ENCODE measurements around the gene KCNH2. TPM values are rescaled to one million over a fixed set of nuclear protein-coding genes. Genes with fewer than 3 reads are reported as not detected.

The KCNH2 gene
- total and polyA plus RNA-seq, 12 donors: 1.1 to 18.7 (median 5.0) TPM

DNA sequence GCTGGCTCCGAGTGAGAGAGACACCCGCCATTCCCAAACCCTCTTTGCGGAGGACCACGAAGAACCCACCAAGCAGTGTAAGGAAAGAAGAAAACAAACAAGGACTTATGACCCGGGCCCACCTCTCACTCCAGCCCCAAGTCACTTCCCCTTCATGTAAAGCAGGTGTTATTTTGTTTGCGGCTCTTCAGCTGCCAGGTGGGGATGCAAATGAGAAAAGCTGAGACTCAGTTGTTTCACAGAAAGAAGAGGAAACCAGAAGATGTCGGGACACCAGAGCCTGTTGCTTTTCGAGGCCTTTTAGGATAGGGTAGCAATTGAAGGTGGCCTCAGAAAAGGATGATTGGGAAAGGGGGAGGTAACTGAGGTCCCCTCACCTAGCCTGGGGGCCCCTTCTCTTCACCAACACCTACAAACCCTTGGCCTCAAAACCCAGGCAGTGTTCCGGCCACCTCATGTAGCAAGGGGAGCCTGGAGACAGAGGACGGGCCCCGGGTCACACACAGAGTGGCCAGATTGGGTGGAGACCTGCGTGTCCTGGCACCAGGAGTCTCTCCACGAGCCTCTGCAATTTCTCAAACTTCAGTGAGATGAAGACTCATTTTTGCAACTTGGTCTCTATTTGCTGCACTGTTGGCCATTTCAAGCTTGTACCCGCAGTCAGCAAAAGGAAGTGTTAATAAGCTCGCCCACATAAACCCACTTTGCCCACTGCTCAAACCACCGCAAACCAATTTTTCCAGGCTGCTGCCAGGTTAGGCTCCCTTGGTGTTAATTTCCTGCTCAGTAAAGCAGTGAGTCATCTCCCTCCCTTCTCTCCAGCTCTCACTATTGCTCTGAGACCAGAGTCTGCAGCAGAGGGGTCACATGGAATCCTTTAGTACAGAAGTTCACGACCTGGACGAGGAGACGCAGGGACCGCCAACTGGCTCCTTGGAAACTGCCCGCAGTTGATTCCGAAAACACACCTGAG is 80.3 kb downstream of the KCNH2 start:
- no peak overlapping the region for H3K4me3 ChIP-seq
- H3K36me3 ChIP-seq (replicated peaks in 1 of 2): no peaks in the 10 kb centered on the region
- H3K27me3 ChIP-seq: no peaks in the 10 kb centered on the region
- DNase-seq: no peak
- WGBS, 4 donors: 54 to 65% (median 58%) methylated on average over 21 to 22 of the region's 22 CpGs
- intact Hi-C loops (cut with DNase I): loop anchor here (2.0 to 5.0 kb wide), 2 partner anchors 89 to 215 kb away; no protein-coding TSS in a partner anchor
- H3K4me1 ChIP-seq (replicated peaks in 1 of 2): peaks cover 12 to 16% of the 10 kb centered on the region in 2 donors
- H3K9me3 ChIP-seq (replicated peaks in 1 of 3): no peaks in the 10 kb centered on the region
- no peak overlapping the region for H3K27ac ChIP-seq
- TF ChIP-seq, protein P1, sequence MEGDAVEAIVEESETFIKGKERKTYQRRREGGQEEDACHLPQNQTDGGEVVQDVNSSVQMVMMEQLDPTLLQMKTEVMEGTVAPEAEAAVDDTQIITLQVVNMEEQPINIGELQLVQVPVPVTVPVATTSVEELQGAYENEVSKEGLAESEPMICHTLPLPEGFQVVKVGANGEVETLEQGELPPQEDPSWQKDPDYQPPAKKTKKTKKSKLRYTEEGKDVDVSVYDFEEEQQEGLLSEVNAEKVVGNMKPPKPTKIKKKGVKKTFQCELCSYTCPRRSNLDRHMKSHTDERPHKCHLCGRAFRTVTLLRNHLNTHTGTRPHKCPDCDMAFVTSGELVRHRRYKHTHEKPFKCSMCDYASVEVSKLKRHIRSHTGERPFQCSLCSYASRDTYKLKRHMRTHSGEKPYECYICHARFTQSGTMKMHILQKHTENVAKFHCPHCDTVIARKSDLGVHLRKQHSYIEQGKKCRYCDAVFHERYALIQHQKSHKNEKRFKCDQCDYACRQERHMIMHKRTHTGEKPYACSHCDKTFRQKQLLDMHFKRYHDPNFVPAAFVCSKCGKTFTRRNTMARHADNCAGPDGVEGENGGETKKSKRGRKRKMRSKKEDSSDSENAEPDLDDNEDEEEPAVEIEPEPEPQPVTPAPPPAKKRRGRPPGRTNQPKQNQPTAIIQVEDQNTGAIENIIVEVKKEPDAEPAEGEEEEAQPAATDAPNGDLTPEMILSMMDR (IDR thresholded peaks at IDR 0.05): no peak
- TF ChIP-seq POLR2A (IDR thresholded peaks at IDR 0.05): no peak

DNA sequence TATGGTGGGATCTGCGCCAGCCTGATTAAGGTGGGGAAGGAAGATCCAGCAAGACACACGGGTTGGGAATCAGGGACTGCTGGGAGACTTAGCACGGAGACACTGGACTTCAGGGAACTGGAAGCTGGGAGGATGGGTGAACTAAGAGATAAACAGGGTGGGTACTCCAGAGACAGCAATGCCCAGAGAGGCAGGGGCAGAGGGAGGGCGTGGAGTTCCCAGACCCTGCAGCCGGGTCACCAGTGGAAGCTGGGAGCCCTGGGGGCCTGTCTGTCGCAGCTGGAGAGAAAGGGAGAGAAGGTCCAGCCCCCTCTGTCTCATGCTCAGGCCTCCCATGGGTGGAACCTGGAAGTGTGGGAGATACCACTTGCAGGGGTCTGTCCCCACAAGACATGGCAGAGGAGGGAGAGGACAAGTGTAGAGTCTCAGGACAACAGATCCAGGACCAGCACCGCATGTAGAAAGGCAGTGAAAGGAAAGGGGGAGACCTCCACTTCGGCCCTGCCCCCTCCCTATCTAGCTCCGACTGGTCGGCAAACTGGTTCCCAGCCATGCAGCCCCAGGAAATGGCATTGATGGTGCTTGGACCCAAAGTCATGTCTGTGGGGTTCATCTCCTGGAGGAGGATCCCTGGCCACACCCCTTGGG is 81.4 kb downstream of the KCNH2 start:
- intact Hi-C loops (cut with DNase I): loop anchor here in 1 of 2 donors (5.0 kb wide), 1 partner anchor 216 kb away; no protein-coding TSS in a partner anchor
- no peak overlapping the region for H3K4me3 ChIP-seq
- peaks cover 8 to 16% of the 10 kb centered on the region in 2 donors for H3K4me1 ChIP-seq (replicated peaks in 1 of 2)
- TF ChIP-seq, protein P1 (IDR thresholded peaks at IDR 0.05): no peak
- no peak for TF ChIP-seq POLR2A (IDR thresholded peaks at IDR 0.05)
- no peaks in the 10 kb centered on the region for H3K27me3 ChIP-seq
- no peaks in the 10 kb centered on the region for H3K36me3 ChIP-seq (replicated peaks in 1 of 2)
- H3K9me3 ChIP-seq (replicated peaks in 1 of 3): no peaks in the 10 kb centered on the region
- H3K27ac ChIP-seq: no peak overlapping the region
- WGBS, 4 donors: 58 to 74% (median 66%) methylated on average over 6 to 10 of the region's 10 CpGs
- DNase-seq: no peak

DNA sequence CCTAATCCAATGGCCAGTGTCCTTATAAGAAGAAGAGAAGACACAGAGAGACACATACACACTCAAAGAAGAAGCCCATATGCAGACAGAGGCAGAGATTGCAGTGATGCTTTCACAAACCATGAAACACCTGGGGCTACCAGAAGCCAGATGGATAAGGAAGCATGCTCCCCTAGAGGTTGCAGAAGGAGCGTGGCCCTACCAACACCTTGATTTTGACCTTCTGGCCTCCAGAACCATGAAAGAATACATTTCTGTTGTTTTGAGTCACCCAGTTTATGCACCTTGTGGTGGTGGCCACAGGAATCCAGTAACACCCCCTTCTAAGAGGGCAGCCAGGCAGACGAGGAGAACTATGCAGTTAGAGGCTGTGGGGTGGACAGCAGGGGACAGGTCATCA is 82.3 kb downstream of the KCNH2 start:
- H3K27ac ChIP-seq: no peak overlapping the region
- no peaks in the 10 kb centered on the region for H3K27me3 ChIP-seq
- WGBS, 4 donors: 63 to 82% (median 73%) methylated on average over 1 to 2 of the region's 2 CpGs
- H3K4me1 ChIP-seq (replicated peaks in 1 of 2): peaks cover 0 to 8% of the 10 kb centered on the region in 2 donors
- H3K9me3 ChIP-seq (replicated peaks in 1 of 3): no peaks in the 10 kb centered on the region
- H3K4me3 ChIP-seq: no peak overlapping the region
- no peak for DNase-seq
- TF ChIP-seq, protein P1 (IDR thresholded peaks at IDR 0.05): no peak
- TF ChIP-seq POLR2A (IDR thresholded peaks at IDR 0.05): no peak
- intact Hi-C loops (cut with DNase I): loop anchor here in 1 of 2 donors (5.0 kb wide), 1 partner anchor 216 kb away; no protein-coding TSS in a partner anchor
- no peaks in the 10 kb centered on the region for H3K36me3 ChIP-seq (replicated peaks in 1 of 2)

Other genes starting within 250 kb of the KCNH2 start
- 10 to 100 TPM in 8 of 9 donors, 1 to 10 TPM in 1; 7.9 to 65.0 (median 18.9) TPM for gene GIMAP5, start 240.9 kb downstream of the KCNH2 start, total RNA-seq
- gene GIMAP5, start 240.9 kb downstream of the KCNH2 start, polyA plus RNA-seq: 10 to 100 TPM; 13.2 to 32.9 (median 29.7) TPM
- gene TMEM176B, start 178.0 kb downstream of the KCNH2 start, total RNA-seq: 10 to 100 TPM in 8 of 9 donors, 1 to 10 TPM in 1; 1.8 to 99.1 (median 39.7) TPM
- 10 to 100 TPM; 12.0 to 33.6 (median 12.6) TPM for gene TMEM176B, start 178.0 kb downstream of the KCNH2 start, polyA plus RNA-seq
- gene TMEM176A, start 177.6 kb downstream of the KCNH2 start, total RNA-seq: 10 to 100 TPM in 8 of 9 donors, under 1 TPM in 1; 0.78 to 70.9 (median 28.0) TPM
- gene TMEM176A, start 177.6 kb downstream of the KCNH2 start, polyA plus RNA-seq: 10 to 100 TPM; 14.6 to 46.4 (median 15.7) TPM
- under 1 TPM in 3 of 9 donors, not detected in 6; 0.11 to 0.29 (median 0.15) TPM for gene AOC1, start 125.8 kb downstream of the KCNH2 start, total RNA-seq
- gene AOC1, start 125.8 kb downstream of the KCNH2 start, polyA plus RNA-seq: under 1 TPM in 2 of 3 donors, not detected in 1; 0.10 to 0.32 TPM
- 10 to 100 TPM in 7 of 9 donors, 1 to 10 TPM in 2; 5.0 to 26.5 (median 15.4) TPM for gene NOS3, start 12.7 kb upstream of the KCNH2 start, total RNA-seq
- gene NOS3, start 12.7 kb upstream of the KCNH2 start, polyA plus RNA-seq: 10 to 100 TPM in 2 of 3 donors, 1 to 10 TPM in 1; 2.2 to 23.3 (median 14.9) TPM
- under 1 TPM in 7 of 9 donors, not detected in 2; 0.23 to 0.74 (median 0.39) TPM for gene ATG9B, start 46.2 kb upstream of the KCNH2 start, total RNA-seq
- 1 to 10 TPM in 2 of 3 donors, under 1 TPM in 1; 0.53 to 7.8 (median 2.1) TPM for gene ATG9B, start 46.2 kb upstream of the KCNH2 start, polyA plus RNA-seq
- gene ABCB8, start 50.1 kb upstream of the KCNH2 start, total RNA-seq: 10 to 100 TPM; 18.6 to 62.3 (median 51.5) TPM
- 10 to 100 TPM; 15.5 to 57.4 (median 50.8) TPM for gene ABCB8, start 50.1 kb upstream of the KCNH2 start, polyA plus RNA-seq
- 1 to 10 TPM in 4 of 9 donors, under 1 TPM in 4, not detected in 1; 0.24 to 2.3 (median 1.1) TPM for gene ASIC3, start 70.2 kb upstream of the KCNH2 start, total RNA-seq
- gene ASIC3, start 70.2 kb upstream of the KCNH2 start, polyA plus RNA-seq: 10 to 100 TPM in 2 of 3 donors, 1 to 10 TPM in 1; 1.2 to 32.7 (median 10.0) TPM
- 10 to 100 TPM; 15.4 to 29.8 (median 23.5) TPM for gene CDK5, start 79.6 kb upstream of the KCNH2 start, total RNA-seq
- 10 to 100 TPM; 15.8 to 19.3 (median 15.9) TPM for gene CDK5, start 79.6 kb upstream of the KCNH2 start, polyA plus RNA-seq
- gene SLC4A2, start 81.3 kb upstream of the KCNH2 start, total RNA-seq: 100 to 1,000 TPM in 7 of 9 donors, 10 to 100 TPM in 2; 40.8 to 179 (median 146) TPM
- gene SLC4A2, start 81.3 kb upstream of the KCNH2 start, polyA plus RNA-seq: 100 to 1,000 TPM in 2 of 3 donors, 10 to 100 TPM in 1; 31.5 to 258 (median 157) TPM
- 100 to 1,000 TPM in 1 of 9 donors, 10 to 100 TPM in 8; 42.0 to 112 (median 82.8) TPM for gene FASTK, start 102.5 kb upstream of the KCNH2 start, total RNA-seq
- 100 to 1,000 TPM in 2 of 3 donors, 10 to 100 TPM in 1; 21.4 to 516 (median 281) TPM for gene FASTK, start 102.5 kb upstream of the KCNH2 start, polyA plus RNA-seq
- 10 to 100 TPM; 25.4 to 74.6 (median 41.1) TPM for gene TMUB1, start 105.2 kb upstream of the KCNH2 start, total RNA-seq
- 100 to 1,000 TPM in 2 of 3 donors, 1 to 10 TPM in 1; 5.2 to 152 (median 101) TPM for gene TMUB1, start 105.2 kb upstream of the KCNH2 start, polyA plus RNA-seq
- gene AGAP3, start 108.2 kb upstream of the KCNH2 start, total RNA-seq: 100 to 1,000 TPM in 1 of 9 donors, 10 to 100 TPM in 8; 17.2 to 105 (median 49.1) TPM
- 100 to 1,000 TPM in 2 of 3 donors, 10 to 100 TPM in 1; 18.3 to 236 (median 111) TPM for gene AGAP3, start 108.2 kb upstream of the KCNH2 start, polyA plus RNA-seq
- gene GBX1, start 189.4 kb upstream of the KCNH2 start, total RNA-seq: not detected
- gene GBX1, start 189.4 kb upstream of the KCNH2 start, polyA plus RNA-seq: not detected
- gene ASB10, start 208.9 kb upstream of the KCNH2 start, total RNA-seq: not detected
- not detected for gene ASB10, start 208.9 kb upstream of the KCNH2 start, polyA plus RNA-seq
- gene H2BK1, start 232.2 kb upstream of the KCNH2 start, total RNA-seq: not detected
- gene H2BK1, start 232.2 kb upstream of the KCNH2 start, polyA plus RNA-seq: not detected
- gene ABCF2, start 248.9 kb upstream of the KCNH2 start, total RNA-seq: 100 to 1,000 TPM in 1 of 9 donors, 10 to 100 TPM in 8; 20.8 to 110 (median 30.8) TPM
- gene ABCF2, start 248.9 kb upstream of the KCNH2 start, polyA plus RNA-seq: 10 to 100 TPM; 15.6 to 36.9 (median 16.1) TPM

Measured in adrenal gland (tissue), 12 donors.